ENCODE measurements around the gene OGFOD2.

The OGFOD2 gene

GRCh38 chr12:122977655-122978392, 2.8 kb downstream of the OGFOD2 start:
- no peak for DNase-seq

DNA sequence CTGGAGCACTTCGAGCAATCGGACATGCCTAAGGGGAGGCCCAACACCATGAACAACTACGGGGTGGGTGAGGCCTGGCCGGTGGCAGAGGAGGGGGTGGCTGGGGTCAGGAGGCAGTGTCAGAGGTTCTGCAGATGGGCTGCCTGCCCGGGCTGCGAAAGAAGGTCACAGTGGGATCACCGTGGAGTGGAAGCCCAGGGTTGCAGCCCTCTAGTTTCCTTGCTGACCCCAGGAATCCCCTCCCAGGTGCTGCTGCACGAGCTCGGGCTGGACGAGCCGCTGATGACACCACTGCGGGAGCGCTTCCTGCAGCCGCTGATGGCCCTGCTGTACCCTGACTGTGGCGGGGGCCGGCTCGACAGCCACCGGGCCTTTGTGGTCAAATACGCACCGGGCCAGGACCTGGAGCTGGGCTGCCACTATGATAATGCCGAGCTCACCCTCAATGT, 3.5 kb downstream of the OGFOD2 start:
- DNase-seq = no peak

GRCh38 chr12:122979001-122979907, 4.2 kb downstream of the OGFOD2 start:
- no peak for DNase-seq

DNA sequence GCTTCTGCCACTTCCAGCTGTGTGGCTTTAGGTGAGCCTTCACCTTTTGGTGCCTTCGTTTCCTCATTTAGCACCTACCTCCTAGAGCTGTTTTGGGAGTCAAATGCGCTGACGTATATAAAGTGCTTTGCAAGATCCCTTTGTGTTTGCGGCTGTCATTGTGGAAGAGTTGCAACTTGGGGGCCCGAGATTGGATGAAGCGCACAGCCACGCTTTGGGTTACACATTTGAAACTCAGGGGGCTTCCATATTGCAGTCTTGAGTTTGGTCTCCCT, 4.8 kb downstream of the OGFOD2 start:
- DNase-seq = no peak

DNA sequence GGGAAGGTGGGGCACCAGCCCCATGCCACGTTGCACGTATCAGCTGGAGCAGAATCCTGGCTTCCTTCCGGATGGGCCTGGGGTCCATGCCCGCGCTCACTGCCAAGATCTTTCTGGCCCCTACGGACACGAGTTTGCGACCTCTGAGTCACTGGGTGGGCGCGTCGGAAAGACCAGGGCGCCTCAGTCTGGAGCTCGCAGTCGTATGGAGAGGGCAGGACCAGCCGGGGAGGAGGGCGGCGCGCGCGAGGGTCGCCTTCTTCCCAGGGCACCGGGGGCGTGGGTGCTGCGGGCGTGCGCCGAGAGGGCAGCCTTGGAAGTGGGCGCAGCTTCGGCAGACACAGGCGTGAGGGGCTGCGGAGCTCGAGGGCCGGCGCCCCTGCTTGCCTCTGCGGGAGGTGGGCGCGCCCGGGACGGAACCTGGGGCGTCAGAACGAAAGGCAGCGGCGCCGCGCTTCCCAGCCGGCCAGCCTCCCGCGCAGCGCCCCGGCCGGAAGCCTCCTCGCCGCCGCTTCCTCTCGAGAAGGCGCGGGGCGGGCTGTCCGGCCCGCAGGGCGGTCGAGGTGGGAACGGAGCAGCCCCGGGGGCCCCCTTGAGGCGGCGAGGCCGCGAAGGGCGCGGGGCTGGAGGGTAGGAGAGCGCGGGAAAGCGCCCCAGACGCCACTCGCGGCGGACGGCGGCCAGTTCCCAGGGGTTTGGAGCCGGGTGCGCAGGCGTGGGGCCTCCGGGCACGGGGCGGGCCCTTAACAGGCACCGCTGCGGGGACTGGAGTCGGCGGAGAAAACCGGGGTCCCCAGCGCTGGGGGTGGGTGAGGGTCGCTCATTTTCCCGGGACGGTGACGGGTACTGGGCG, 5.4 kb downstream of the OGFOD2 start, which contains the start of gene ARL6IP4:
Gene ARL6IP4, plus strand, starts transcription at position 499 of the 853 bp plus-strand sequence. CDS start 459 bp downstream, outside the sequence.
- peak; percentile 59 for DNase-seq

- DNase-seq = no peak
These were observed 6.0 kb downstream of the OGFOD2 start for GRCh38 chr12:122981036-122981471.

DNA sequence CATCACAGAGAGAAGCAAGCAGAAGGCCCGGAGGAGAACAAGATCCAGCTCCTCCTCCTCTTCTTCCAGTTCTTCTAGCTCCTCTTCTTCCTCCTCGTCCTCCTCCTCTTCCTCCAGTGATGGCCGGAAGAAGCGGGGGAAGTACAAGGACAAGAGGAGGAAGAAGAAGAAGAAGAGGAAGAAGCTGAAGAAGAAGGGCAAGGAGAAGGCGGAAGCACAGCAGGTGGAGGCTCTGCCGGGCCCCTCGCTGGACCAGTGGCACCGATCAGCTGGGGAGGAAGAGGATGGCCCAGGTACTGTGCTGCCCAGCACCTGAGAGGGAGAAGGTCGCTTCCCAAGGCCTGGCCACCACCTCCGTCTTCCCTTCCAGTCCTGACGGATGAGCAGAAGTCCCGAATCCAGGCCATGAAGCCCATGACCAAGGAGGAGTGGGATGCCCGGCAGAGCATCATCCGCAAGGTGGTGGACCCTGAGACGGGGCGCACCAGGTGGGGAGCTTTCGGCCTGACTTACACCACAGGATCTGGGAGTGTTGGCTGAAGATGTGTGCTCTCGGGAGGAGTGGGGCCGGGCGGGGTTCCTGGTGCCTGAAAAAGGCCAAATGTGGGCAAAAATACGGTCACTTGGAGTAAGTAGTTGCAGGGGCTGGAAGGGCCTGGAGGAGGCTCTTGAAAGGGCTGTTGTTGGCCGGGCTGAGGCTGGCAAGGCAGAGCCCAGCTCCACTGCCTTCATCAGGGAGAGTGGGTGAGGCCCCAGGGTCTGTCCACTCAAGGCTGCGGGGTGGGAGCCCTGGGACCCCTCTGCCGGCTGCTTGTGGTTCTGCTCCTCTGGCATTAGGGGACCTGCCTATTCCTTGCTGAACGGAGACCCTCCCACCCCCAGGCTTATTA, 6.8 kb downstream of the OGFOD2 start:
- no peak for DNase-seq

GRCh38 chr12:122982477-122982815, 7.4 kb downstream of the OGFOD2 start:
- no peak for DNase-seq

GRCh38 chr12:122982963-122983788, 8.1 kb downstream of the OGFOD2 start:
- no peak for DNase-seq

- no peak for DNase-seq
These were observed 8.9 kb downstream of the OGFOD2 start for GRCh38 chr12:122983789-122984515.

DNA sequence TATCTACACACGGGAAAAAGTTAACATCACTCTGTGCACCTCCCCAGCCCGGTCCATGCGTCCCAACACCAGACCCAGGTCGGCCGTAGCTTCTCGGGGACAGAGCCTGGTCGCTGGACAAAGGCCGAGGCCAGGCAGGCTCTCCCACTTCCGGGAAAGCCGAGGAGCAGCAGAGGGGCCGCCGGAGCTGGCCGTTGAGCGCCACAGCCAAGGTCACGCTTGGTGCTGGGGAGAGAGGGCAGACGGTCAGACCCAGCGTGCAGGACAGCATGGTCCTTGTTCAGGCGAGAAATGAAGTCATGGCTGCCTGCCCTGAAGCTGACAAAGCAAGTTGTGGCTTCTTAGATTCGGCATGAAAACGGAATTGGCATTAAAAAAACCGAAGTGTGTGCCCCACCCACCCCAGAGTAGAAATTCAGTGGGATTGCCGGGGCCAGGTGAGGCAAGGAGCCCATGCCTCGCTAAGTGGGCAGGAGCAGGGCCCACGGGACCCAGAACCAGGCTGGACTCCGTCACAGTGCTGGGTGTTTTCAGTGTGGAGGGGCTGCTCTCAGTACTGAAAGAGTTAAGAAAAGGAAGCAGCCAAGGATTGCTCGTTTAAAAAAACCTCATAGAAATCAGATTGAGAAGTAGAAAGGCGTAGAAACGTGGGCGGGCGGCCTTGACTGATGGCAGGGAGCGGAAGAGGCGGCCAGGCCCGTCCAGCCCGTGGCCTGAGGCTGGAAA, 9.7 kb downstream of the OGFOD2 start:
- DNase-seq = no peak

DNA sequence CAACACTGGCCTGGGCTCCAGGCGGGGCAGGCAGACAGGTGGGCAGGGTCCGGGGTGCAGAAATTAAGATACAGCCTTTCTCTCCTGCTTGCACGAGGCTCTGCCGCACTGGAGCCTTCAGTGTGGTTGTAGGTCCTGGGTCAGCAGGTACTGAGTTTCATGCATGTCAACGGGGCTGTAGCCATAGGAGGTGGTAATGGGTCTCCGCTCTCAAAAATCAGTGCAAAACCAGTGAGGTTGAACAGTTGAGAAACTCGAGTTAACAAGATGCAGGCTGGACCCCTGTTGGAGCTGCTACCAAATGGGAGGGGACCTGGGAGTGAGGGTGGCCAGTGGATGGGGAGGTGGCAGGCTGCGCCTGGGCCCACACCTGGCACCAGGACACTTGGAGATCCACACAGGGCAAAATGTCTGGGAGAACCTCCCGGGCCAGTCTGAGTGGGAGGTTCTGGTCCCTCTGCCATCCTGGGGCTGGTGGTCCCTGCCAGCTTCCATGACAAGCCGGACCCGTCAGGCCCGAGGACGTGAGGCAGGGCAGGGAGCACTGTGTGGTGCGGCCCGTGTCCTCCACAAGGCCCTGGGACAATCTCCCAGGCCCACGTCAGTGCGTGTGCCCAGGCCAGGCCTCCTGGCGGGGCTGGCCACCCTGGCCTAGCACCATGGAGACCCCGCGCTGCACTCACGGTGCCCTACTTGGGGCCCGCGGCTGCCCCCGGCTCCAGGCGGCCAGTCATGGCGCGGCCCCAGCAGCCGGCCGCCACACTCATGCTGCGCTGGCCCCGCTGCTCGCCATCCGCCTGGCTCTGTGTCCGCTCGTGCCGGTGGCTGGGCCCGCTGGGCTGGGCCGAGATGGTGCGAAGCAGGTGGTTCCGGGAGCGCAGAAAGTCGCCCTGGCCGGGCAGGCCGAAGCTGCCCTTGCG, 10.6 kb downstream of the OGFOD2 start:
- DNase-seq = no peak

DNA sequence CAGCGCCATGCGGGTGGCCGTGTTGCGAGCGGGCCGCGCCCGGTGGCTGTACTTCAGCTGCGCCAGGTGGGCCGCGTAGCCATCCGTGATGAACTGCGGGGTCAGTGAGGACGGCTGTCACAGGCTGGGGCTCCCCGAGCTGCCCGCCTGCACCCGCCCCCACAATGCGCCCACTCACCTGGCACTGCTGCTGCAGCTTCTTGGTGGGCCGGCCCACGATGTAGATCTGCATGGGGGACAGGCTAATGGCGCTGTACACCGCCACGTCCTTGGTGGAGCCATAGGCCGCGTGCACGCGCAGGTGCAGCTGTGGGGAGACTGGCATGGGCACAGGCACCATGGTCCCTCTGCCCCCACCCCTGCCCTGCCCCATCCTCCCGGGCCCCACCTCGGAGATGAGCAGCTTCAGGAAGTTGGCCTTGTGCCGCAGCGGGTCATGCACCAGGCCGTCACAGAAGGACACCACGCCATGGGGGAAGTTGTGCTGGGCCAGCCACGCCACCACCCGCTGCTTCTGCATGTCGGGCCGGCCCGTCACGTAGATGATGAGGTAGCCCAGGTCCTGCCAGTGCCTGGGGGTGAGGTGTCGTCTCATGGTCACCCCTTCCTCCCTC, 11.3 kb downstream of the OGFOD2 start:
- DNase-seq = no peak

DNA sequence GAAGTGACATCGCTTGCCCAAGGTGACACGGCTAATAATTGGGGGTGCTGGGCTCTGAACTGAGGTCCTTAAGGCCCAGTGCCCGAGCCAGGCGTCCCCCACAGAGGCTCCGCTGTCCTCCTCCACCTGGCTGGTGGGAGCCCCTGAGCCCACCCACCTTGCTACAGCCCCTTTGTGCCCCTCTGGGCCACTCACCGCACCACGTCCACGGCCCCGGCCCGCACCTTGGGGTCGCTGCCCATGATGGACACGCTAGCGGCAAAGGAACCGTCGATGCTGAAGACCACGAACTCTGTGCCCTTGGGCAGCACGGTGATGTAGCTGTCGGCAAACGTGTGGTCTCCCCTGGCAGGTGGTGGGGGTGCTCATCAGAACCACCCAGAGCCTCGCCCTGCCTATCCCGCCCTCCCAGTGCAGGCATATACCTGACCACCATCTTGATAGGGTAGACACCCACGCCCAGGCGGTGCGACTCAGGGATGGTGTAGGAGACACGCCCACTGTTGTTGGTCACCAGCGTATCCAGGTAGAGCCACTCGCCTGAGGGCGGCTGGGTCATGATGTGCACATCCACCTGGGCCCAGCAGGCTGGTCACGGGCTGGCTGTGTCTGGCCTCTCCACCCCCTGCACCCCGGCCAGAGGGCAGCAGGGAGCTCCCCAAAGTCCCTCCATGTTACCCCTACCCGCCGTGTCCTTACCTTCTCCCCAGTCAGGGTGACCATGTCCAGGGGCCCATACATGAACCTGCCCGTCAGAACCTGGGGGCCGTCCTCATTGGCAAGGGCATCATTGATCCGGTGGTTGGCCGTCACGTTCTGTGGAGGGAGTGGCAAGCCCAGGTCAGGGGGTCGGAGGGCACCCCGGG, 12.3 kb downstream of the OGFOD2 start:
- DNase-seq = no peak

- DNase-seq = no peak
These were observed 13.0 kb downstream of the OGFOD2 start for GRCh38 chr12:122988036-122988435.

GRCh38 chr12:122988612-122989212, 13.7 kb downstream of the OGFOD2 start:
- no peak for DNase-seq

Measured in NCI-H510A treated with DMSO at 0.1 percent for 48 hours (cell line).